ENCODE results near the gene PNKD.
A peak's percentile ranks its signal among the peaks of the same experiment; 100 is the strongest.
"Not testable (repeated sequence)": the region's sequence is repeated elsewhere in the genome, so short reads cannot be mapped to it uniquely, and the experiment has no call there.

PNKD gene

DNA sequence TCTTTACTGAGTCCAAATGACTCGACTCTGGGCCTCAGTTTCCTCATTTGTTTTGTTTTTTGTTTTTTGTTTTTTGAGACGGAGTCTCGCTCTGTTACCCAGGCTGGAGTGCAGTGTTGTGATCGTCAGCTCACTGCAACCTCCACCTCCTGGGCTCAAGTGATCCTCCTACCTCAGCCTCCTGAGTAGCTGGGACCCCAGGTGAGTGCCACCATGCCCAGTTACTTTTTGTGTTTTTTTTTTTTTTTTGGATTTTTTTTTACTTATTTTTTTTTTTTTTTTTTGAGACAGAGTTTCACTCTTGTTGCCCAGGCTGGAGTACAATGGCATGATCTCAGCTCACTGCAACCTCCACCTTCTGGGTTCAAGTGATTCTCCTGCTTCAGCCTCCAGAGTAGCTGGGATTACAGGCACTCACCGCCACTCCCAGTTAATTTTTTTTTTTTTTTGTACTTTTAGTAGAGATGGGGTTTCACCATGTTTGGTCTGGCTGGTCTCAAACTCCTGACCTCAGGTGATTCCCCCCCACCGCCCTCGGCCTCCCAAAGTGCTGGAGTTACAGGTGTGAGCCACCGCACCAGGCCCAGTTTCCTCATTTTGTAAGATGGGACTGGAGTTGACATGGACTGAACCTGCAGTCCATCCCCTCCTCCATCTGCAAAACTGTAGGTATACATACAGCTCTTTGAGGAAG lies 3.0 kb downstream of the PNKD start:
- not testable (repeated sequence) for DNase-seq (ENCODE audit: low read depth)

DNA sequence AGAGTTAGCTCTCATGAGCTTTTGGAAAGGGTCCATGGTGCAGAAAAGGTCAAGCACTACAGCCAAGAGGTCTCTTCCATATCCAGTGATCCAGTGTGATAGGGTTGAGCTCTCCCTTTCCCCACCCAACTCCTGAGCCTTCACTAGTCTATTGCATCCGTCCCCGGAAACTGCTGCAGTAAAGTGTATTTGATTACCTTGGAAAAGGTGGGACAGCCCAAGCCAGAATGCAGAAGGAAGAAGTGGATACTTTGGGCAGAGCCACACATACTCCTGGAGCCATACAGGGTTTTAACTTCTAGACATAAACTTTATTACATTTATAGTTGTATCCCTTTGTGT lies 3.6 kb downstream of the PNKD start:
- no peak for DNase-seq (ENCODE audit: low read depth)

GRCh38 chr2:218274586-218274985 lies 4.3 kb downstream of the PNKD start:
- DNase-seq (ENCODE audit: low read depth) = no peak

DNA sequence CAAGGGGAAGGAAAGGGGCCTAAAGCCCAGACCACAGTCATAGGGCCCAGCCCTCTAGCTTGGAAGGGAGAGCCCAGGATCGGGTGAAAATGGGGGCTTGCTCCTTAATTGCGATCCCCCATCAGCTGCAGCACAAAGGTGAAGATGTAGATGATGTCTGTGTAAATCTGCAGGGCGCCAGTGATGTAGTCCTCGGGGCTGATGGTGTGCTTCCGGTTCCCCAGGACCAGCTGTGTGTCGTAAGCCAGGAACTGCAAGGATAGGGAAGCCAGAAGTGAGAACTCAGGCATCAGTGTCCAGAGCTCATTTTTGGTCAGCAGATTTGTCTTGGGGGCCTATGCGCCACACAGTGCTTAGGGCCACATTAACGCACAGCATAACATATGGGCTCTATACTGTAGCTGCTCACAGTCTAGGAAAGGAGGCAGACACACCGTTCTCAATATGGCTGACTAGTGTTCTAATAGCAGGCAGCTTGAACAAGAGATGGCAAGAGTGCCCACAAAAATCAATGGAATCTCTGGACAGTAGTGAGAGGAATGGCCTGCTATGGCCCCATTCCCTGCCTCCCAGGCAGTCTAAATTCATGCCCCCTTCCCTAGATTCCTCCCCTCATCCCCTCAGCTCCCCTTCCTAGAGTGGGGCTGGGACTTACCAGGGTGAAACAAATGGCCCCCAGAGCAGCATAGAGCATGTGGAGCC lies 5.2 kb downstream of the PNKD start:
- DNase-seq (ENCODE audit: low read depth) = no peak

GRCh38 chr2:218276986-218277755 lies 6.9 kb downstream of the PNKD start:
- no peak for DNase-seq (ENCODE audit: low read depth)

DNA sequence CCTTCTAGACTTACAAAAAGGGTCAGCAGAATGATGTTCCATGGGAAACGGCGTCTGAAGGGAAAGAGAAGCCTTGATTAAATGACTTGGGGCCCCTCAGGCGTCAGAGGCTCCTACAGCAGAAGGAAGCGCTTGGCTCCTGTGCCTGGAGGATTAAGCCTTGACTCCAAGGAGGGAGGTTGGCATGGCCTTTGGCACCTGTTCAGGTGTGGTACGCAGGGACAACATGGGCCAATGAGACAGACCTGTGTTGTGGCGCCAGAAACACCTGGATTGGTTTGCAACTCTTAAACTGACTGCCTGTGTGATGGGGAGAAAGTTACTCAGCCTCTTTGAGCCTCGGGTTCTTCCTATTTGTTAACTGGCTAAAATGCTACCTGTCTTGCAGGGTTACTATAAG lies 7.6 kb downstream of the PNKD start:
- no peak for DNase-seq (ENCODE audit: low read depth)

- no peak for DNase-seq (ENCODE audit: low read depth)
Measured at GRCh38 chr2:218278531-218279360, 8.4 kb downstream of the PNKD start.

DNA sequence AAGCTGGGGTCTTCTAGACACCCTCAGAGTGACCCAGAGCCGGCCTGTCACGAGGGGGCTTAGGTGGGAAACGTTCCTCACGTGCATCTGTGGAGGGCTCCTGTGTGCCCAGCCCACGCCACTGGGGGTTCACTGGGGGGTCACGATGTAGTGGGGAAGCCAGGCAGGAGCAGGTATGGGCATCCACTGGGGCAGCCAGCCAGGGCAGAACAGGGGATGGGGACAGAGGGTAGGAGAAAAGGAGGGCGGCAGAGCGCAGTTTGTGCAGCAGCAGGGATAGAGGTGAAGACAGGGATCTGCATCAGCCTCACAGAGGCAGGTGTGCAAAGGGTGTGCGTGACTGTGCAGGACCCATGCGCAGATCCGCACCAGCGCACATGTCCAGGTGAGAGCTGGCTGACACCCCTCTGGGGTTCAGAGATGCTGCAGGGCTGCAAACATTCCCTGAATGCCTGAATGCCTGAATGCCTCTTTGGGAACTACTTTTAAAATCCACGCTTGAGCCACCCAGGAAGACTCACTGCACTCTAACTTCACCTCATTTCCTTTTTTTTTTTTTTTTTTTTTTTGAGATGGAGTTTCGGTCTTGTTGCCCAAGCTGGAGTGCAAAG lies 10.0 kb downstream of the PNKD start:
- no peak for DNase-seq (ENCODE audit: low read depth)

DNA sequence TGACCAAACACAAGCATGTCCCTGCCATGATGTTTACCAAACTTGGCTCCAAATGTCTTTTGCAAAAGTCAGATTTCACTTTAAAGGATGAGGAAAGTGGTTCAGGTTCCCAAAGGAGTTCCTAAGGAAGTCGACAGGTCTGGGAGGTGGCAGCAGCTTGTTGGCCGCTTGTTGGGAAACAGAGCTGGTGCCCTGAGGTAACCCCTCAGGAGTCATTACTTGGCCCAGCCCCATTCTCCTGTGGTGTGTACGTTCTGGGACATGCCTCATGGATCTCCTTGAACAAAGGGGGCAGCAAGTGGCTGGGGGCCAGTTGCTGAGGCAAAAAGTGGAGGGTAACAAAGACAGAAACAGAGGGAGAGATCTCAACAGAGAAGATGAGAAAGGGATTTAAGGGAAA lies 11.1 kb downstream of the PNKD start:
- peak; percentile 57 for DNase-seq (ENCODE audit: low read depth)

- DNase-seq (ENCODE audit: low read depth) = no peak
Measured at GRCh38 chr2:218282173-218282991, 12.1 kb downstream of the PNKD start.

- DNase-seq (ENCODE audit: low read depth) = peak; percentile 82
Measured at GRCh38 chr2:218284106-218284811, 13.9 kb downstream of the PNKD start.

DNA sequence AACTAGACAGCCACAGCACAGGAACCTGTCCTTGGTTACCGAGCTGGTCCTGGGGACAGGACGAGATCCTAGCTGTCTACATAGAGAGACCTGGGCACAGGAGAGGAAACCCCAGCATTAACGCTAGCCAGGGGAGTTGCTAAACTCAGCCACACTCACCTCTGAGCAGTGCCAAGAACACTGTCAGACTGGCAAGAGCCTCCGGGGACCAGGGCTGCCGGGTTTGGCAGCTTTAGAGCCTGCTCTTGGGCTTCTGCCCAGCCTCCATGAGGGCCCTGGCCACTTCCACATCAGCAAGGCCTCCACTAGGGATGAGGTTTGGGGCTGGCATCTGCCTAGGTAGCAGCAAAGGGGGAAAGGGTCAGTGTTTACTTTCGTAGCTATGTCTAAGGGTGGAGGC lies 15.3 kb downstream of the PNKD start:
- peak; percentile 59 for DNase-seq (ENCODE audit: low read depth)

DNA sequence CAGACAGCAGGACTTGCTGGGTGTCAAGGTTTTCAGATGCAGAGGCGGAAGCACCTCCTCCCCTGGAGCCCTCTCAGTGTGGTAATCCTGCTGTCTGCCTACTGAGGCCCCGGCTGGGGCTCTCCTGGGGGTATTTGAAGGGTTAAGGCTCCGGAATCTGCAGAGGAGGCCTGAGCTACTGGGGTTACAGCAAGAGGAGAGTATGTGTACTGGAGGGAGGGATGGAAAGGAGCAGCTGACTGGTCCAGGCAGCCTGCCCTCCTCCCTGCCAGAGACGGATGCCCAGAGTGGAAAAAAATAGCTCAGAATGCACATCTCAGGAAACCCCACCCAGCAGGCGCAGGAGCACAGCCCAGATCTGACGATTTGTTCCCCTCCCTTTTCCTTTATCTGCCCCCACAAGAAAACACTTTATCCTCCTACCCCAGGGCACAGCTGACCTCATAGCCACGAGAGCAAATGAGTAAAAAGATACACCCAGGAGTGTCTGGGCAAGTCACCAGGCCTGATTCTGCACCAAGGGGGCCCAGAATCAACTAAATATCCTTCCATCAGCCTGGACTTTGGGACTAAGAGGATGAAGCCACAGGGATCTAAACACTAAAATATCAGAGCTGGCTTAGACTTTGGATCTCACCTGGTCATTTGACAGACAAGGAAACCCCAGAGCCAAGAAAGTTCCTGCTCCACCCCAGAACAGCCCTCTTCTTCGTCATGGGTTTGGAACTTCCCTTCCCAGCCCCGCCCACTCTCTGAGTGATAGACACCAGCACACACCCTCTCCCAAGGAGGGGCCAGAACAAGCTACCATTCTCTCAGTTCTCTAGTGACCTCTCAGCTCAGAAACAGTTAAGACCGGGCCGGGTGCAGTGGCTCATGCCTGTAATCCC lies 16.5 kb downstream of the PNKD start:
- peak; percentile 99 for DNase-seq (ENCODE audit: low read depth)

- peak; percentile 85 for DNase-seq (ENCODE audit: low read depth)
Measured at GRCh38 chr2:218289639-218290315, 19.5 kb downstream of the PNKD start.

DNA sequence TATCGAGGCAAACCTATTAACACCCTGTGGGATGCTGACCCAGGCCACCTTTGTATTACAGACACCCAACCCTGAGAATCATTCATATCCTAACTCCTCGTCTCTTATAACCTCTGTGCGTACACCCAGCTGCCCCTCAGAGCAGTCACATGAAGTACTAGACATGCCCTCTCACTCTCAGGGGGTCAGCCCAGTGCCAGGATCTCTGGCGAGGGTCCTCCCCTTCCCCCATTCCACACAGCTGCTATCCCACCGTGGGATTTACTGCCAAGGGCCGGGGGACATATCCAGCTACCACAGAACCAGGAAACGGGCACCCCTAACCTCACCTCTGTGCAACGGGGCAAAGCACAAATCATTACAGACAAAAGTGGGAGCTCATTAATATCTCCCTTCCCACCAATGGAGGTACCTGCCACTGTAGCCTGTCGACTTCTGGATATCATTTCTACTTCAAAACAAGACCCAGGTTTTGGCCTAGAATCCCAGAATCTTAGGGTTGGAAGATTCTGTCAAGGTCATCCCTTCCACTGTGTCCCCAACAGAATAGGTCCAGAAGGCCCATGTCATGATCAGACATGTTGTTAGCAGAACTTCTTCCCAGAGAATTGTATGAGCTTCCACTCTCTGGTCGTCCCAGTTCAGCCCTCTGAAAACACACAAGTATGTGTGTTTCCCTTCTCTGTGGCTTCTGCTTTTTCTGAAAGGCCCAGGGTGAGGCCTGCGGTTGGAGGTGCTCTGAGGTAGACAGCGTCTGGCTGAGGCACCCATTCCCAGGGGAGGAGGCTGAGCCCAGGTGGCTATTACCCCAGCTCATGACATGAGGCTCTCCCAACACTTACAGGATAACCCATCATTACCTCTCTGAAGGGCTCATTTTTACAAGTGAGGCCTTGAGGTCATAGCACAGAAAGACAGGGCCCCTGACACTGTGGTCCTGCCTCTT lies 20.3 kb downstream of the PNKD start:
- DNase-seq (ENCODE audit: low read depth) = no peak

- DNase-seq (ENCODE audit: low read depth) = peak; percentile 23
Measured at GRCh38 chr2:218291318-218292047, 21.2 kb downstream of the PNKD start.

Measured in amniotic epithelial cell (primary cell).